ENCODE results near the gene FREY1. TPM values are rescaled to one million over a fixed set of nuclear protein-coding genes. Genes with fewer than 3 reads are reported as not detected.

FREY1 gene
- total RNA-seq, 4 donors from 2014 or later = 0.91 to 2.3 TPM; not detected in 2

DNA sequence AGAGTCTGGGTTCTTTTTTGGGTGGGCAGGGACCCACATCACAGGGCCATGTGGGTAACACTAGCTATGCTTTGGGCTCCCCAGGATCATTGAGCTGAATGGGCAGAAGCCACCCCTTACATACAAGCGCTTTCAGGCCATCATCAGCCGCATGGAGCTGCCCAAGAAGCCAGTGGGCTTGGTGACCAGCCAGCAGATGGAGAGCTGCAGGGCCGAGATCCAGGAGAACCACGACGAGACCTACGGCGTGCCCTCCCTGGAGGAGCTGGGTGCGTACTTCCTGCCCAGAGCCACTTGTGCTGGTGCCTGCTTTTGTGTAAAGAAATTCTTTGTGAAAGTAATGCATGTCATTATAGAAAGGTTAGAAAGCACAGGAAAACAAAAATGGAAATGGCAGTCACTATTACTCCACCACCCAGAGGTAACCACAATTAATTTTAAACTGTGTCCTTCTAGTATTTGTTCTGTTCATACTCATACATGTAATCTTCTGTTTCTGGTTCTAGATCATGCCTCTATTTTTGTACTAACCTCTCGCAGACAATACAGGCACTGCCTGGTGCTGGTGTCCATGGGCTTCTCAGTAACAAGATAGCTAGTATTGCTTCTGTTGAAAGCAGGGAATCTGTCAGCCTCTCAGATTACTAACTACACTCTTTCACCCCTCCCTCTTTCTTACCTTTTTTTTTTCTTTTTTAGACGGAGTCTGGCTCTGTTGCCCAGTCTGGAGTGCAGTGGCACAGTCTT is 46.1 kb downstream of the FREY1 start:
- intact Hi-C loops (cut with DNase I; ENCODE audit: low total_unique reads) = no loop called here
- peak in 1 of 2 donors; percentile 74 for DNase-seq (ENCODE audit: low spot score in 2 of 2)
- no peak overlapping the region for H3K4me3 ChIP-seq (ENCODE audit: low read depth, poor library complexity, severe bottlenecking)
- 85 to 88% methylated on average over 10 of the region's 10 CpGs for WGBS, 2 donors
- TF ChIP-seq POLR2A (IDR thresholded peaks at IDR 0.05) = no peak
- TF ChIP-seq, protein P1, sequence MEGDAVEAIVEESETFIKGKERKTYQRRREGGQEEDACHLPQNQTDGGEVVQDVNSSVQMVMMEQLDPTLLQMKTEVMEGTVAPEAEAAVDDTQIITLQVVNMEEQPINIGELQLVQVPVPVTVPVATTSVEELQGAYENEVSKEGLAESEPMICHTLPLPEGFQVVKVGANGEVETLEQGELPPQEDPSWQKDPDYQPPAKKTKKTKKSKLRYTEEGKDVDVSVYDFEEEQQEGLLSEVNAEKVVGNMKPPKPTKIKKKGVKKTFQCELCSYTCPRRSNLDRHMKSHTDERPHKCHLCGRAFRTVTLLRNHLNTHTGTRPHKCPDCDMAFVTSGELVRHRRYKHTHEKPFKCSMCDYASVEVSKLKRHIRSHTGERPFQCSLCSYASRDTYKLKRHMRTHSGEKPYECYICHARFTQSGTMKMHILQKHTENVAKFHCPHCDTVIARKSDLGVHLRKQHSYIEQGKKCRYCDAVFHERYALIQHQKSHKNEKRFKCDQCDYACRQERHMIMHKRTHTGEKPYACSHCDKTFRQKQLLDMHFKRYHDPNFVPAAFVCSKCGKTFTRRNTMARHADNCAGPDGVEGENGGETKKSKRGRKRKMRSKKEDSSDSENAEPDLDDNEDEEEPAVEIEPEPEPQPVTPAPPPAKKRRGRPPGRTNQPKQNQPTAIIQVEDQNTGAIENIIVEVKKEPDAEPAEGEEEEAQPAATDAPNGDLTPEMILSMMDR (IDR thresholded peaks at IDR 0.05) = no peak

DNA sequence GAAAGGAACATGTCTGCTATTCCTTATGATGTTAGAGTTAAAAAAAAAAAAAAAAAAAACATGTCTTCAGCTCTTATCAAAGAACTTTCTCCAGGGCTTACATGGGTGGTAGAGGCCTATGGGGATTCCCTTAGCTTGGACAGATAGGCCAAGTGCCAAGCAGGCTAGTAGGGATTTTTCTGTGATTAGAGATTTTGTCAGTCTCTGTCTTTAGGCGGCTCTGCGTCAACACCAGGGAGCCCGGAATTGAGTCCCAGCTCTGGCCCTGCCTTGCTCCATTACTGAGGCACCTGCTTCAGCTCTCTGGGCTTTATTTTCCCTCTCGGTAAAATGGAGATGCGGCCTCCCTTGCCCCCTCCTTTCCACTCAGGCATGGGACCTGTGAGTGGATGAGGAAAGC is 46.7 kb downstream of the FREY1 start:
- intact Hi-C loops (cut with DNase I; ENCODE audit: low total_unique reads) = no loop called here
- H3K4me3 ChIP-seq (ENCODE audit: low read depth, poor library complexity, severe bottlenecking) = no peak overlapping the region
- peak in 1 of 2 donors; percentile 66 for DNase-seq (ENCODE audit: low spot score in 2 of 2)
- no peak for TF ChIP-seq POLR2A (IDR thresholded peaks at IDR 0.05)
- TF ChIP-seq, protein P1 (IDR thresholded peaks at IDR 0.05) = no peak
- WGBS, 2 donors = 80 to 90% methylated on average over 5 of the region's 5 CpGs

DNA sequence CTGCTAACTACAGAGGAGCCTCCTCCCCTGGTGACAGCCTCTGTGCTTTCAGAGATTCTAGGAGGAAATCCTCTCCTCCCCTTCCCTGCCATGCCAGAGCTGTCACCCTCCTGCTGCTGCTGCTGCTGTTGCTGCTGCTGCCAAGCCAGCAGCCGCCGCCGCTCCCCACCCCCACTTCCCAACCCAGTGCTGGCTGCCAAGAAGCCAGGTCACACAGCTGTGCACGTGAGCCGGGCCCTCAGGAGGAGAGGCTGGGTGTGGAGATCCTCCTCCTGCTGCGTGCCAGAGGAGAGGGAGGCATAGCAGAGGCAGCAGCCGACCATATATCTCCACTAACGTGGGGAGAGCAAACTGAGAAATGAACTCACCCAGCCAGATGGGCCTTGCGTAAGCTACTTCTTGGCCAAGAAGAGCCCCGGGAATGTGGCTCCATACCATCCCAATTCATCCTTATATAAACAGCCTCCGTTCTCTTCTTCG is 47.4 kb downstream of the FREY1 start:
- intact Hi-C loops (cut with DNase I; ENCODE audit: low total_unique reads) = no loop called here
- 12 to 19% methylated on average over 12 of the region's 12 CpGs for WGBS, 2 donors
- TF ChIP-seq, protein P1 (IDR thresholded peaks at IDR 0.05) = no peak
- TF ChIP-seq POLR2A (IDR thresholded peaks at IDR 0.05) = no peak
- DNase-seq (ENCODE audit: low spot score in 2 of 2) = peak; percentile 90 to 98
- H3K4me3 ChIP-seq (ENCODE audit: low read depth, poor library complexity, severe bottlenecking) = no peak overlapping the region

DNA sequence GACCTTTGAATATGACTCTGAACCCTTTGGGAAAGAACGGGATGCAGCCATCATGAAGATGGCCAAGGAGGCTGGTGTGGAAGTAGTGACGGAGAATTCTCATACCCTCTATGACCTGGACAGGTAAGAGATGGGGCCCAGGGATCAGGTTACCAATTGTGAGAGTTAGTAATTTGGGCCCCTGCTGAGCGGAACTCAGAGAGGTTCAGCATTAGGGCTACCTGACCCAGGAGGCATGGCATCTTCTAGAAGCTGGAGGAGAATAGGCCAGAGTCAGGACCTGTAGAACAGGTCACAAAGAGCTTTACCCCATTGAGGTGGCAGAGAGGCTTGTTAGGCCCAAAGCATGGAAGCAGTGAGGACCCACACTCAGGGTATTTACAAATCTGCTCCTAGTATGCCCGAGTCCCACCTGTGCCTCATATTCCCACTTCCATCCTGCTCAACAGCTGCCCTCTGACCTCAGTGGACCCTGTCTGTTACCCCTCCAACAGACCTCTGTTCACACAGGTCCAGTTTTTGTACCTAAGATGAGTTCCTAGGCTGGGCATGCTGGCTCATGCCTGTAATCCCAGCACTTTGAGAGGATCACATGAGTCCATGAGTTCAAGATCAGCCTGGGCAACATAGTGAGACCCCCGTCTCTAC is 48.2 kb downstream of the FREY1 start:
- WGBS, 2 donors = 53 to 61% methylated on average over 5 of the region's 5 CpGs
- peak in 1 of 2 donors; percentile 77 for DNase-seq (ENCODE audit: low spot score in 2 of 2)
- TF ChIP-seq POLR2A (IDR thresholded peaks at IDR 0.05) = no peak
- TF ChIP-seq, protein P1 (IDR thresholded peaks at IDR 0.05) = no peak
- intact Hi-C loops (cut with DNase I; ENCODE audit: low total_unique reads) = no loop called here
- H3K4me3 ChIP-seq (ENCODE audit: low read depth, poor library complexity, severe bottlenecking) = no peak overlapping the region

DNA sequence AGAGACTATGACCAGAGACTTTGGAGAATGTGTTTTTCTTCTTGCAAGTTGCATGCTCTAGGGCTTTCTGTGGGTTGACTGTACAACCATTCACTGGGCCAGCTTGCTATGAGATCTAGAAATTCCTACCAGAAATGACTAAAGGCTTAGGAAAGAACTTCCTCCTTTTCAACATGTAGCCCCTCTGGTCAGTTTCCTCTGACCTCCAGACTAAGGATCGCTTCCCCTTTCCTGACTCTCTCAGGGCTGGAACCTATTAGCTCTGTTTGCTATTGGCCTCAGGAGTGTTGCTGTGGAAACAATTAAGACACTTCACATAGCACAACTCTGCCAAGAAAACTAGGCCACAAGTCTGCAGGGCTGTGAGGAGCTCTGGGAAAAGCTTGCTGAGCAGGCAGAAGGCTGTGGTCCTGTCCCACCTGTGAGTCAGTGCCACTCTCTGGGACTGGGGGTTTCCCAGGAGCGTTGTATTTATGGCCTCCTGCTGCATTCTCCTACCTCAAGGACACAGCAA is 49.1 kb downstream of the FREY1 start:
- 0 to 5% methylated on average over 2 of the region's 2 CpGs for WGBS, 2 donors
- TF ChIP-seq, protein P1 (IDR thresholded peaks at IDR 0.05) = no peak

More for the DNA sequence above, 49.1 kb downstream of the FREY1 start:
- intact Hi-C loops (cut with DNase I; ENCODE audit: low total_unique reads) = no loop called here
- H3K4me3 ChIP-seq (ENCODE audit: low read depth, poor library complexity, severe bottlenecking) = no peak overlapping the region
- DNase-seq (ENCODE audit: low spot score in 2 of 2) = peak; percentile 63 to 87

Other genes with a start within 250 kb of the FREY1 start
- gene CHST1, start 241.6 kb downstream of the FREY1 start, total RNA-seq = 1 to 10 TPM in 3 of 4 donors, under 1 TPM in 1; 0.30 to 1.7 (median 1.4) TPM
- gene SLC35C1, start 102.1 kb downstream of the FREY1 start, total RNA-seq = 10 to 100 TPM in 1 of 4 donors, 1 to 10 TPM in 3; 3.8 to 12.1 (median 7.0) TPM
- gene CRY2, start 59.8 kb downstream of the FREY1 start, total RNA-seq = 10 to 100 TPM; 59.6 to 92.1 (median 70.1) TPM
- 1 to 10 TPM; 4.6 to 6.5 (median 5.4) TPM for gene MAPK8IP1, start 21.6 kb downstream of the FREY1 start, total RNA-seq
- 10 to 100 TPM; 36.7 to 52.8 (median 41.2) TPM for gene PEX16, start 10.6 kb upstream of the FREY1 start, total RNA-seq
- 10 to 100 TPM; 20.7 to 30.1 (median 25.9) TPM for gene LARGE2, start 15.4 kb upstream of the FREY1 start, total RNA-seq
- 10 to 100 TPM; 16.4 to 52.4 (median 31.5) TPM for gene PHF21A, start 214.2 kb upstream of the FREY1 start, total RNA-seq